ENCODE measurements around the gene THAP3.

- no peak for TF ChIP-seq CTCF (conservative IDR thresholded peaks at IDR 0.05 in 1 of 2, IDR thresholded peaks at IDR 0.05 in 1 of 2; ENCODE audit: low read depth in 1 of 2, low read length in 2 of 2)
- TF ChIP-seq EZH2 (IDR thresholded peaks at IDR 0.05; ENCODE audit: low read length, missing control alignments), result no peak
These were observed 9.5 kb upstream of the THAP3 start for GRCh38 chr1:6614929-6615785.
